HG03378 (cell line): ENCODE data around the gene SLC25A17.
"Not testable (repeated sequence)": the region's sequence is repeated elsewhere in the genome, so short reads cannot be mapped to it uniquely, and the experiment has no call there.

Experiments
- ATAC-seq: cut with Tn5 transposase; IDR thresholded peaks from one replicate; pipeline ENCODE4 v1.9.1; 2021; ENCODE audit warnings: mild to moderate bottlenecking, moderate library complexity; ENCODE audit not compliant: unreplicated experiment

The SLC25A17 gene, protein sequence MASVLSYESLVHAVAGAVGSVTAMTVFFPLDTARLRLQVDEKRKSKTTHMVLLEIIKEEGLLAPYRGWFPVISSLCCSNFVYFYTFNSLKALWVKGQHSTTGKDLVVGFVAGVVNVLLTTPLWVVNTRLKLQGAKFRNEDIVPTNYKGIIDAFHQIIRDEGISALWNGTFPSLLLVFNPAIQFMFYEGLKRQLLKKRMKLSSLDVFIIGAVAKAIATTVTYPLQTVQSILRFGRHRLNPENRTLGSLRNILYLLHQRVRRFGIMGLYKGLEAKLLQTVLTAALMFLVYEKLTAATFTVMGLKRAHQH

GRCh38 chr22:40818747-40819598 is at the start of gene SLC25A17:
SLC25A17 (minus strand) TSS chr22:40819346; CDS start chr22:40819248, 98 bp downstream.
- no peak for ATAC-seq

GRCh38 chr22:40868379-40868778 is 49.2 kb upstream of the SLC25A17 start:
- ATAC-seq = not testable (repeated sequence)

GRCh38 chr22:40867109-40867508 is 48.0 kb upstream of the SLC25A17 start:
- no peak for ATAC-seq

DNA sequence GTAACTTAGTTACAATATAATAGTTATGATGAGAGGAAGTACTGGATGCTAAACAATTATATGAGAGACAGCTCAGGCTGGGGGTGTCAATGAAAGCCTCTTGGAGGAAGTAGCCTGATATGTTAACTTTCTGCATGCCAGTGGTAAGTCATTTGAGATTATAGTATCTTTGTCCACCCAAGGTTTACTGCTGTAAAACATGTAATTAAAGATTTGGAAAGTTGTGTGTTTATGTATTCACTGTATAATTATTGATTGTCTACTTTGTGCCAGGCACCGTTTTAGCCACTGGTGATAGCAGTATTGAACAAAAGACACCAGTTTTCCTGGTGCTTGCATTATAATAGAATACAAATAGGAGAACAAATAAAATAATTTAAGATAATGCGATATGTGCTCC is 43.4 kb upstream of the SLC25A17 start:
- no peak for ATAC-seq

- ATAC-seq = no peak
Measured at GRCh38 chr22:40862013-40862412, 42.9 kb upstream of the SLC25A17 start, which contains the start of gene DNAJB7. DNAJB7 (minus strand) TSS chr22:40862113; CDS start chr22:40861994, 119 bp downstream.

DNA sequence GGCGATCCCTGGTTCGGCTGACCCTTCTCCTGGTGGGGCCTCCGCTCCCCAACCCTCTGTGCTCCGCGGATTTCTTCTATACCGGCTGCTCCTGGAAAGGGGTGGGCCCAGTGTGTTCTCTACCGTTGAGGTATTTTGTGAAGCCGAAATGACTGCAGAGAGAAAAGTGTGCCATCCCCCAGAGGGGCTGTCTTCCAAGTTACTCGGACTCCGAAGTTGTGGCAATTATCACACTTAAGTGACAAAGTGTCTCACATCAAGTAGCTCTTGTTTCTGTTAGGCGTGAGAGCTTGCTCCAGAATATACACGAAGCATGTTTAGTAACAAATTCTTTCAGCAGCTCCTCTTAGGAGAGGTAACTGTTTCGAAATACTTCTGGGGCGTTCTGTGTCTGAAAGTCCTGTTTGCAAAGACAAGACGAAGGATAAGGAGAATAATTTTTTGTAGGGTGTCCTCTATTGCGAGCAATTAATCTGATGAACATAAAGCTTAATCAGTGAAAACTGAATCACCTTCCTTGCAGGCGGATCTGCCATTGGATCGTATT is 38.2 kb upstream of the SLC25A17 start:
- no peak for ATAC-seq

- peak; percentile 72 for ATAC-seq
Measured at GRCh38 chr22:40856513-40857308, 37.6 kb upstream of the SLC25A17 start, which contains the start of the genes ST13 and XPNPEP3. ST13 (minus strand) TSS chr22:40856639; CDS start chr22:40856540, 99 bp downstream. XPNPEP3 (plus strand) TSS chr22:40857148; CDS start chr22:40857182, 34 bp downstream.

DNA sequence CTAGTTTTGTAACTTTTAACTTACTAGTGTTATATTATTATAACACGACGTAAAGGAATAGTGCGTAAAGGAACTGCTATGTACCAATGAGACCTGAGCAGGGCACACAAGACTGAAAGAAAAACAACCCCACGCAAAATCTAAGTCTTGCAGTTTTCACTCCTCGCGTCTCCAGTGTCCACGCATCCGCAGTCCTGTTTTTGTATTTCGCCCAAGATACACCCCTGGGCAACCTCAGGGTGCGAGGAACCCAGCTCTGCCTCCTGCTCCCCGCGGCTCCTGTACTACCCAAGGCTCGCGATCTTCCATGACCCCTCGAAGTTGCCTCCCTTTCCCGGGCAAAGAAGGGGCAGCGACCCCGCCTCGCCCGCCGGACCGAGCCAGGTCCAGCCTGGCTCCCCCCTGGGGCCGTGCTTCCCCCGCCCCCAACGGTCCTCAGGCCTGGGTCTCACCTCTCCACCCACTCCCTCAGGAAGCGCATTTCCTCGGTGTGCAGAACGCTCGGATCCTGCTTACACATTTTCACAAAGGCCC is 36.9 kb upstream of the SLC25A17 start:
- peak; percentile 4 for ATAC-seq

DNA sequence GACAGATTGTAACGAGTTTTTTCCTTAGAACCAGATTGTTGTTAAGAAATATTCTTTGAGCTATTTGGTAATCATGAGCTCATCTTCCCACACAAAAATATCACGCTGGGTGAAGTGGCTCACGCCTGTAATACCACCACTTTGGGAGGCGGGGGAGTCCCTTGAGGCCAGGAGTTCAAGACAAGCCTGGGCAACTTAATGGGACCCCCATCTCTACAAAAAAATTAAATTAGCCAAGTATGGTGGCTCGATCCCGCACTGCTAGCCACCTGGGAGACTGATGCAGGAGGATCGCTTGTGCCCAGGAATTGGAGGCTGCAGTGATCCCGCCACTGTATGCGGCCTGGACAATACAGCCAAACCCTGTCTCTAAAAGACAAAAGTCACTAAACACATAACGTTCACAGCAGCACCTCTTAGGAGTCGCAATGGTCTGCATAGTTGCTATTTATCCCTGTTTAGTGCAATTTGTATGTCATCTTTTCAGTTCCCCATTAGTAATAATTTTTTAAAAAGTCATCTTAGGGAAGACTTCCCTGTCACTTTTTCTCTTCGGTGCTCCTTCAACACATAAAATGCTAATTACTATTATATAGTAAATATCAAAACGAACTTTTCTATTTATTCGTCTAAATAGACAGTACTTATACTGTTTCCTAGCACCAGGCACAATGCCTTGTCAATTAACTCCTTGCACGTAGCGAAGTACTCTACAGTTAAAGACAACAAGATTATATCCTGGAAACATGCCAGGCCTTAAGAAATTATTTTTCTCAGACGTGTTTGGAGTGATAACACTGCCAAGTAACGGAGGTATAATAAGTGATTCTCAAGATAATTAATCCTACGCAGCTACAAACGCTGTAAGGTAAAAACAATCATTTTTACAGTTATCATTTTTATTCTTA is 36.2 kb upstream of the SLC25A17 start:
- no peak for ATAC-seq

DNA sequence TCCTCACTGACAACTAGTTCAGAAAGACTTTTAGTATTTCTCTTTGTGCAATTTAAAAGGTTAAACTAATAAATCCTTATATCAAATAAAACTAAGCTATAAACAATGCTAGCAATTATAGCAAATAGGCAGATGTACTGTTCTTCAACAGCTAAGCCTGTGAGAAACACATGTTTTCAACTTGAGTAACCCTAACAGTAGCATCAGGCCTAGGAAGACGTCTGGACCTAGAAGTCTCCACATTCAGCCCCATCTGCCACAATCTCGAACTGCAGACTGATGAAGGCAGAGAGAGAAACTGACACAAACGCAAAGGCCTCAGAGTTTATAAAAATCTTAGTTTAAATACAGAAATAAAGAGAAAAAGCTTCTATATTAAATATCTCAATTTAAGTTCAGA is 34.8 kb upstream of the SLC25A17 start:
- no peak for ATAC-seq

DNA sequence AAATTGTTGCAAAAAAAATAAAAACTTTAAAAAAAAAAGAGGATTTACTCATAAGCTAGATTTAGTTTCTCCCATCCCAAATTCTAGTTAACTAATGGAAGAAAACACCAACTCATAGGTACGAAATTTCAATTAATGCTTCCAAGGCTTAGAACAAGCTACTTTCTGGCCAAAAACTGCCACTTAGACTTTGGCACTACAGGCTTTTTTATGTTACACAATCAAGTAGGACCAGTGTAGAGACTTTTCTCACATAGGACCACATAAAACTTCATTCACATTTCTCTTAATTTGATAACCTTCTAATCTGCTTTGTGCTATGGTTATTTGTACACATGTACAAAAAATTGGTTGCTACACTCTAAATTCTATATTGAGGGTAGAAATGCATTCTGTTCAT is 34.2 kb upstream of the SLC25A17 start:
- ATAC-seq = no peak

DNA sequence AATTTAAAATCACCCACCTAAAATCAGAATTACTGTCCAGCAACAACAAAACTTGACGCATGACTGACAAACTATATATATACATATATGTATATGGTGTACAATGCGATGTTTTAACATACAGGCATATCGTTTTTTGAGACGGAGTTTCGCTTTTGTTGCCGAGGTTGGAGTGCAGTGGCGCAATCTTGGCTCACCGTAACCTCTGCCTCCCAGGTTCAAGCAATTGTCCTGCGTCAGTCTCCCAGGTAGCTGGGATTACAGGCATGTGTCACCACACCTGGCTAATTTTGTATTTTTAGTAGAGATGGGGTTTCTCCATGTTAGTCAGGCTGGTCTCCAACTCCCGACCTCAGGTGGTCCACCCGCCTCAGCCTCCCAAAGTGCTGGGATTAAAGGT is 26.7 kb upstream of the SLC25A17 start:
- ATAC-seq = not testable (repeated sequence)

DNA sequence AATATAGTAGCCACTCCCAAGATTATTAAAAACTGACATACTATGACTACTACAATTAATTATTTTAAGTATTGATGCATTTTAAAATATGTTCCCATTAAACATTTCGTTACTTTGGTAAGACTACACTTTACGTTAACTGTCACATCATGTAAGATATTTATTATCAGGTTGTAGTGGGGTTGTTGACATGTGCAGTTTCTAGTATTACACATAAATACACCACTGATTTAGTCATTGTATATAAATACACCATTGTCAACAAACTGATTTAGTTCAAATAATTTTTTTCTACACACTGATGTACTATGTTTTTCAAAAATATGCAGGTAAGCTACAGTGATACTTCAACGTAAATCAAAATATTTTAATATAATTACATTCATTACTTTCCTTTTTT is 25.8 kb upstream of the SLC25A17 start:
- ATAC-seq = no peak

DNA sequence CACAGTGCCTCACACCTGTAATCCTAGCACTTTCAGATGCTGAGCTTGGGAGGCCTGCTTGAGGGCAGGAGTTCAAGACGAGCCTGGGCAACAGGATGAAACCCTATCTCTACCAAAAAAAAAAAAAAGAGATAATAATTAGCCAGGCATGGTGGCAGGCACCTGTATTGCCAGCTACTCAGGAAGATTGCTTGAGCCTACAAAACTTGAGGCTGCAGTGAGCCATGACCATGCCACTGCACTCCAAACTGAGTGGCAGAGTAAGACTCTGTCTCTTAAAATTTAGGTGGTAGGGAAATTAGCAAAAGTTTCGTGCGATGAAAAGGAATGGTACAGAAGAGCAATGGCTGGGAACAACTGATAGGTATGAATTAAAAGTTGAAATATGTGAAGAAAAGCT is 19.3 kb upstream of the SLC25A17 start:
- no peak for ATAC-seq

DNA sequence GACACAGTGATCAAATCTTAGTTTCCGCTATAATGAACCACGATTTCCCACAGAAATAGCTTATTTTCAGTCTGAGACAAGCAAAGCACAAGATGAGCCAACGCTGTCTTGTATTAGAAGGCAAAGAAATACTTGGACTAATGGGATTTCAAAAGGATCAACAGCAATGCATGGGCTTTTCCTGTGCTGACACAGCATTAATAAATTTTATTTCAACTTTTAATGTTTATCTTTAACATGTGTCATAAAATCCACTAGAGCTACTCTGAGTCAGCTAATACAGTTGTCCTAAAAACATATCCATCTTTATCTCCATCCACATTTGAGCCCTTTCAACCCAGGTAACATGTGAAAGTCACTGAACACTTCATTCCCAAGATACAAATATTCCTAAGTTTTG is 15.5 kb upstream of the SLC25A17 start:
- ATAC-seq = no peak

DNA sequence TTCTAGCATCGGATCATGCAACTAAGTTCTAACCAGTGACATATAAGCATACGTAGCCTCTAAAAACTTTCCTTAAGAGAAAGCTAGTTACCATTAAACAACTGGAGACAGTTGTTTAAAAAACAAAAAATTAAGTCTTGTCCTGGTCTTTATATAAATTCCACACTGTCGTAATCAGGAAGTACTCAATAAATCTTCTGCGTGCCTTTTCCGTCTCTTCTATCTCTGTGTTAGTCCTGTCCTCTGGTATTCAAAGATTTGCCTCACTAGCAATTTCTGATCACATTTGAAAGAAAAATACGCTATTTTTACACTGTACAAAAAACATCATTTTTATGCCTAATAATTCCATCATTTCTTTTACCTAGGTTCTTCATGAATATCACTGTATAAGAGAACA is 10.0 kb upstream of the SLC25A17 start:
- ATAC-seq = no peak

- ATAC-seq = no peak
Measured at GRCh38 chr22:40826984-40827741, 8.0 kb upstream of the SLC25A17 start.

DNA sequence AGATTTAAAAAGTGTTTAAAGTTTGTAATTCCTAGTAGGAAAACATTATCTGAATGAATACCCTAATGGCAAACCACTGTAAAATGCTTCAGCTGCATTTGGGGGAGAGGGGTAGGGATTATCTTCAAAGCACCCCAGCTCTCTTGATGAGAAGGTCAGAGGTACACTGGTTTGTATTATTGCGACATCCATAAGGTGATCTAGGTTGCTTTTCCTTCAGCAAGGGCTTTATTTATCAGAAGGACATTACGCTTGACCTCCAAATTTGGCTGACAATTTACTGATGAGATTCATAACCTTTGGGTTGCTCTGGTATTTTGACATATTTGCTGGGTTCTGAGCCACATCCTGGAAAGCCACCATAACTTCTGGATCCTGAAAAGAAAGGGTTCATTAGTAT is 7.1 kb upstream of the SLC25A17 start:
- ATAC-seq = not testable (repeated sequence)

- ATAC-seq = no peak
Measured at GRCh38 chr22:40823426-40823825, 4.3 kb upstream of the SLC25A17 start.
